Urinary bladder (tissue), 4 donors: ENCODE data around the gene RASA4. TPM values are rescaled to one million over a fixed set of nuclear protein-coding genes. Genes with fewer than 3 reads are reported as not detected.
A peak's percentile ranks its signal among the peaks of the same experiment; 100 is the strongest.
"Not testable (repeated sequence)": the region's sequence is repeated elsewhere in the genome, so short reads cannot be mapped to it uniquely, and the experiment has no call there.

Experiments
- DNase-seq: peaks from one replicate; pipeline ENCODE4 v3.0.0-alpha.2; 2015; ENCODE audit errors: extremely low spot score
- H3K27ac ChIP-seq: one replicate; pipeline ENCODE4 v1.5.1; 2013; ENCODE audit warnings: low read depth, mild to moderate bottlenecking, moderate library complexity
- H3K36me3 ChIP-seq: one replicate; pipeline ENCODE4 v1.6.1; 2013; ENCODE audit warnings: mild to moderate bottlenecking, moderate library complexity; ENCODE audit not compliant: insufficient read depth
- H3K4me1 ChIP-seq: one replicate; pipeline ENCODE4 v1.6.1; 2013; ENCODE audit warnings: mild to moderate bottlenecking, moderate library complexity; ENCODE audit not compliant: insufficient read depth
- H3K4me3 ChIP-seq: one replicate; pipeline ENCODE4 v1.5.1; 2013; ENCODE audit warnings: low read depth, low read length
- WGBS: extraction: QIAGEN DNeasy Blood & Tissue Kit; methylation state at CpG from one replicate; pipeline ENCODE4 v1.1.7; 2013; 5-methylcytosine and 5-hydroxymethylcytosine counted together
- polyA plus RNA-seq: library from polyadenylated mRNA; stranded (reverse); fragments of 200-250 nt; gene quantifications from one replicate; pipeline ENCODE4 v1.2.3, GENCODE V29; 2013
- total RNA-seq: library from RNA; depleted of rRNA; stranded (reverse); fragments of >200 nt; gene quantifications from one replicate; pipeline ENCODE4 v1.2.3, GENCODE V29; 2014
- donor health status: healthy with polysubstance abuse.
- donor health status: healthy.

Gene RASA4
- total and polyA plus RNA-seq, 2 donors: 30.9 to 74.3 TPM

DNA sequence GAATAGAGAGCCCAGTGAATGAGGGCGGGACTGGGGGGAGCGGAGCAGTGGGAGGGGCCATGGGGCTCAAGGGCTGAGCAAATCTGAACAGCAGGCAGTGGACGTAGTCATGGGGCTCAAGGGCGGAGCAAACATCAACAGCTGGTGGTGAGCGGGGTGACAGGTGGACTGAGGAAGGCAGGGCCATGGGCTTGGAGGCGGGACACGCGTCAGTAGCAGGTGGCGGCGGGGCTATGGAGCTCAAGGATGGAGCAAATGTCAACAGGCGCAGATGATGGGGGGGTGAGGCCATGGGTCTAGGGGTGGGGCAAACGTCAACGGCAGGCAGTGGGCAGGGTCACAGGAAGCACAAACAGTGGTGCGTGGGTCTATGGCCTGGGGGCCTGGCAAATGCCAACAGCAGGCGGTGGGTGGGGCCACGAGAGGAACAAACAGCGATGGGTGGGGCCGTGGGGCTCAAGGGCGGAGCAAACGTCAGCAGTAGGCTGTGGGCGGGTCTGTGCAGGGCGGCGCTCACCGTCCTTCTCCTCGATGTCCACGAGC is 24.0 kb downstream of the RASA4 start:
- H3K4me3 ChIP-seq, H3K36me3 ChIP-seq, DNase-seq, H3K4me1 ChIP-seq, H3K27ac ChIP-seq: not testable (repeated sequence)
- 26% methylated on average over 6 of the region's 26 CpGs for WGBS

DNA sequence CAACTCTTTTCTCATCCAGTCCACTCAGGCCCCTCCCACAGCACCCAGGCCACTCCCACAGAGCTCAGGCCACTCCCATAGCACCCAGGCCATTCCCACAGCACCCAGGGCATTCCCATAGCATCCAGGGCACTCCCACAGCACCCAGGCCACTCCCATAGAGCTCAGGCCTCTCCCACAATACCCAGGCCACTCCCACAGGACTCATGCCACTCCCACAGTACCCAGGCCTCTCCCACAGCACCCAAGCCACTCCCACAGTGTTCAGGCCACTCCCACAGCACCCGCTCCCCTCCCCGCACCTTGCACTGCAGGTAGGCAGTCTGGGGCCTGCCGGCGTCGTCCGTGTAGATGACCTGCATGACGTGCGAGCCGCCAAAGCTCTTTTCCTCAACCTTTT is 26.7 kb downstream of the RASA4 start:
- H3K27ac ChIP-seq, DNase-seq, H3K36me3 ChIP-seq, H3K4me1 ChIP-seq, H3K4me3 ChIP-seq: not testable (repeated sequence)
- WGBS: no CpG with 5 or more reads among the region's 9 CpGs

DNA sequence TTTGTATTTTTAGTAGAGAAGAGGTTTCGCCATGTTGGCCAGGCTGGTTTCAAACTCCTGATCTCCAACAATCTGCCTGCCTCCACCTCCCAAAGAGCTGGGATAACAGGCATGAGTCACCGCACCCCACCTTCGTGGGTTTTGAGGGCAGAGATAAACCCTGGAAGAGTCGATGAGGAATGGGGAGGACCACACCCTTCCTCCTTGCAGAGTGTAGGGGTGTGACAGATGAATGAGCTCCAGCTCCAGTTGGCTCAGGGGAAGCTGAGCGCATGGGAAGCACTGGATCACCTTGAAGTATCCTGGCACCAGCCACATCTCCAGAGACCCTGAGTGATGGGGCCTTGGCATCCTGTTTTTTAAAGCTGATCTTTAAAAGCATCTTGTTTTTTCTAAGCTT is 33.1 kb downstream of the RASA4 start:
- no CpG with 5 or more reads among the region's 5 CpGs for WGBS

DNA sequence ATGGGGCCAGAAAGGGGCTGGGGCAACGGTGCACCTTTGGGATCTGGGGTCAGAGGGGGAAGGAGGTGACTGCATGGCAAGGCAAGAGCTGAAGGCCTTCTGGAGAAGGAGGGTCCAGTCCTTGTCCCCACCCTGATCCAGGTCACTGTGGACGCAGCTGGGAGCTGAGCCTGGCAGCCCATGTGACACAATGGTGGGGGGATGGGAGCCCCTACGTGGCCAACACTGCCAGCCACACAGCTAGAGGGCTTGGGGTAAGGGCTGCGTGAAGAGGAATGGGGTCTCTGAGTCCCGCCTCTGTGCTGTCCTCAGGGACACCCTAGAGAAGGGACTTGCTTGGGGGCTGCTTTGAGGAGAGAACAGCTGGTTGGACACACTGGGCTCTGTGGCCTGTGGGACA is 34.8 kb downstream of the RASA4 start:
- not testable (repeated sequence) for H3K4me1 ChIP-seq, H3K36me3 ChIP-seq, DNase-seq, H3K27ac ChIP-seq, H3K4me3 ChIP-seq
- WGBS: no CpG with 5 or more reads among the region's 5 CpGs

More for the DNA sequence above, 33.1 kb downstream of the RASA4 start:
- not testable (repeated sequence) for H3K36me3 ChIP-seq, H3K4me1 ChIP-seq, H3K27ac ChIP-seq, H3K4me3 ChIP-seq, DNase-seq

DNA sequence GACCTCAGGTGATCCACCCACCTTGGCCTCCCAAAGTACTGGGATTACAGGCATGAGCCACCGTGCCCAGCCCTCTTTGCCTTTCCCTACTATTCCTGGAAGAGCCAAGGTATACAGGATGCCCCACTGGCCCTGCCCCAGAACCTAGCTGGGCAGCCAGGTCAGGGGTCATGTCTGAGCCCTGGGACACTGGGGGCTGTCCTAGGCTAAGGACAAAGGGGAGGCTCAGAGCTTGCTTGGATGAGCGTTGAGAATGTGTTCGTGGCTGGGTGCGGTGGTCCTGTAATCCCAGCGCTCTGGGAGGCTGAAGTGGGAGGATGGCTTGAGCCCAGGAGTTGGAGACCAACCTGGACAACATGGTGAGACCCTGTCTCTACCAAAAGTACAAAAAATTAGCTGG is 38.1 kb downstream of the RASA4 start:
- H3K27ac ChIP-seq, H3K36me3 ChIP-seq, DNase-seq, H3K4me3 ChIP-seq, H3K4me1 ChIP-seq: not testable (repeated sequence)
- WGBS: 77% methylated on average over 5 of the region's 5 CpGs

DNA sequence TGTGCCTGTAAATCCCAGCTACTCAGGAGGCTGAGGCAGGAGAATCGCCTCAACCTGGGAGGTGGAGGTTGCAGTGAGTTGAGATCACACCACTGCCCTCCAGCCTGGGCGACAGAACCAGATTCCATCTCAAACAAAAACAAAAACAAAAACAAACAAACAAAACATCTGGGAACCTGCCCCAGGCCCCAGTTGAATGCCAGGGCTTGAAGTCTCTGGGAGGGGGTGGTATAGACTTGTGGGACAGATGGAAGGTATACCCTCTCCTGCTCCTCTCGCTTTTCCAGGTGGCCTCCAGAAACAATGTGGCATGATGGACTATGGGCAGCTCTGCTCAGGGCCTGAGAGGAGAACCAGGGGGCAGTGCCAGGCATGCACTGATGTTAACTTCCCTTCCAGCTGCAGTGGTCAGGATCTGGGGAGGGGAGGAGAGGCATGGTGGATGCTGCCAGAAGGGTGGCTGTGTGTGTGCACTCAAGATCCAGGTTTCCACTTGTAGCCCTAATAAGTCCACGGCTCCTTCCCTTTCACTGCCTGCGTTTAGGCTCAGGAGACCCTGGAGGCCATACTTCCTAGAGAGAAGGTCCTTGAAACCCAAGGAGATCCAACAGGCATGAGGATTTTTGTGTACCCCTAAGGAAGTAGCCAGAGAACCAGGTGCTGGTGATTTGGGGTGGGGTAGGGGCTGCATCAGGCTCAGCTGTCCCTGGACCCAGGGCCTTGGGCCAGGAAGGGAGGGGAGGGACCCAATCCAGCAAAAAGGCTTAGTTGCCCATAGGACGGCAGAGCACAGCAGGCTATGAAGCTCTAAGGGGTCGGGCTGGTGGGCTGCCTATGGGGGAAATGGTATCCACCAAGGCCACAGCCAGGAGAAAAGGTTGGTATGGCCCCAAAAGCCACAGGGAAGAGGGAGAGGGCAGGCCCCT is 39.0 kb downstream of the RASA4 start:
- H3K36me3 ChIP-seq, H3K4me1 ChIP-seq, H3K4me3 ChIP-seq, H3K27ac ChIP-seq, DNase-seq: not testable (repeated sequence)
- WGBS: 75% methylated on average over 6 of the region's 7 CpGs

DNA sequence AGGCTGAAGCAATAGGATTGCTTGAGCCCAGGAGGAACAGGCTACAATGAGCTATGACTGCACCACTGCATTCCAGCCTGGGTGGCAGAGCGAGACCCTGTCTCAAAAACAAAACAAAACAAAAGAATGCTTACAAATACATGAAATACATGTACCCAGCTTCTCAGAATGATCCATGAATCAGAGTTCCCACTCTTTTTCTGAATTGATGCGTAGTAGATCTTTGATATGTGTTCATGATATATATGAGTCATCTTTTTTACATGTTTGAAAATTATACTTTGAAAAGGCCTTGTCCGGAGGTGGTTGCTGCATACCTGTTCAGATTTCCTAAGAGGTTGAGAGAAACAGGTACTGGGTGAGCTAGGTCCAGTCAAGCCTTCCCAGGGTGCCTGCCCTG is 40.2 kb downstream of the RASA4 start:
- not testable (repeated sequence) for H3K27ac ChIP-seq, DNase-seq, H3K4me3 ChIP-seq, H3K4me1 ChIP-seq, H3K36me3 ChIP-seq
- no CpG with 5 or more reads among the region's 3 CpGs for WGBS

DNA sequence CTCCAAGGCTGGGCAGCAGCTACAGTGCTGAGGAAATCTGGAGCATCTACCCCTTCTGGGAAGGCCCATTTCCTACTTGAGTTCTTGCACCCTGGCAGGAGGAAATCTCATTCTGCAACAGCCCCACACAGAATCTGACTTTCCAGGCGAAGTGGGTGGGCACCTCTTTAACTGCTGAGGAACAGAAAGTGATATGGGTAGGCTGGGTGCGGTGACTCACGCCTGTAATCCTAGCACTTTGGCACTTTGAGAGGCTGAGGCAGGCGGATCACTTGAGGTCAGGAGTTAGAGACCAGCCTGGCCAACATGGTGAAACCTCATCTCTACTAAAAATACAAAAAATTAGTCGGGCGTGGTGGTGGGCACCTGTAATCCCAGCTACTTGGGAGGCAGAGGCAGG is 41.9 kb downstream of the RASA4 start:
- H3K4me1 ChIP-seq, H3K27ac ChIP-seq, DNase-seq, H3K36me3 ChIP-seq, H3K4me3 ChIP-seq: not testable (repeated sequence)
- WGBS: no CpG with 5 or more reads among the region's 6 CpGs

DNA sequence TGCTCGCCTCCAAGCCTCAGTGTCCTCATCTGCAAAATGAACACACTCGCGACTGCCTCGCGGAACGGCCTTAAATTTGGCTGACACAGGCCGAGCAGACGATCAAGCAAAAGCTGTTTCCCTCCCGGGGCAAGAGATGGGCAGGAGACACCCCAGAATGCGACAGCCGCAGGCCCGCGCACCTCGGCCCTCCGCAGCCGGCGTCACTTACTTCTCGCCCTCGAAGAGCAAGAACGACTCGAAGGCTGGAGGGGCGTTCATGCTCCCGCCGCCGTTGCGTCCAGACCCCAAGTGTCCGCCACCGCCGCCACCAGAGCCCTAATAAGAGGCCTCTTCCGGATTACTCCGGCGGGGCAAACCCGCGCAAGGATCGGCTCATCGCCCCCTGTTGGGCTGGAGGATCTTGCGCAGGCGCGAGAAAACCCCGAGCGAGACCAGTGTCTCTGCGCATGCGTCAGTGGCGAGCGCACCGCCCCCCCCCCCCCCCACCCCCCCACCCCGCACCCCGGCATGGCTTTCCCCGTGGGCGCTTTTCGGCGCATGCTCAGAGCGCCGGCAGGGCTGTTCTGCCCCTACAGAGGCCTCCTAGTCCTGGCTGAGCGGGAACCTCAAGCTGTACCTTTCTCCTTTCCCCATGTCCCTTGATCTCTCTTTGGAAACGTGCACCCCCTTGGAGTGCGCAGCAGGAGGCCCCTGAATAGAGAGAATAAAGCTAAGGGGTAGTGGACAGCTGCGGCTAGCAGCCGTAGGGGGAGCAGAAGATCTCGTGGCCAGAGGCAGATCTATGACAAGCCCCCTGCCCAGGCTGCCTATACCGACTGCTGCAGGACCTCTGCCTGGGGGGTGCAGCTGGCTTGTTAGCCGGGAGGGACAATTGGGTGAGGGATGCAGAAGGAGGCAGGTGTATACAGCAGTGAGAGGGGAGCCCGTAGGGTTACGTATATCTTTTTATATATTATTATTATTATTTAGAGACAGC is 44.0 kb downstream of the RASA4 start, which contains the start of gene POLR2J3:
POLR2J3 (minus strand) TSS at position 323 of the 979 bp plus-strand sequence; CDS start at position 261, 62 bp downstream.
- not testable (repeated sequence) for H3K36me3 ChIP-seq, H3K27ac ChIP-seq, H3K4me1 ChIP-seq
- DNase-seq: peak; percentile 21
- H3K4me3 ChIP-seq: peak within 1 kb of the TSS; percentile 59
- under 1% methylated on average over 53 of the region's 64 CpGs for WGBS

DNA sequence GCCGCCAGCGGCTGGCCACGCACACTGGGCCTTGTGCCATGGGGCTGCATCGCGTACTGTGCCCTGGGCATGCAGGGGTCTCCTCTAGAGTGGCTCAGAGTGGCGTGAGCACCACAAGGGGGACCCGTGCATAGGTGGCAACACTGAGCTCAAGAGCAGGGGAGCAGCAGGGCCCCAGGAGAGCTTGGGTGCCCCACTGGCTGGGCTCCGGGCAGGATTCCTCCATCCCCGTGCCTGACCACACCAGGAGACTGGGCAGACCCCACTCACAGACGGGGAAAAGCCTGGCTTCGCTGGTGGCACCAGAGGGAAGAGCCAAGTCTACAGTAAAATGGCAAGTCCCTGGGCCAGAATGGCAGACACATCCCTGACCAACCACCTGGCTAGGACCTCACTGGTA is 47.9 kb downstream of the RASA4 start:
- not testable (repeated sequence) for H3K4me1 ChIP-seq, H3K4me3 ChIP-seq, DNase-seq, H3K27ac ChIP-seq, H3K36me3 ChIP-seq
- WGBS: 94% methylated on average over 4 of the region's 11 CpGs

DNA sequence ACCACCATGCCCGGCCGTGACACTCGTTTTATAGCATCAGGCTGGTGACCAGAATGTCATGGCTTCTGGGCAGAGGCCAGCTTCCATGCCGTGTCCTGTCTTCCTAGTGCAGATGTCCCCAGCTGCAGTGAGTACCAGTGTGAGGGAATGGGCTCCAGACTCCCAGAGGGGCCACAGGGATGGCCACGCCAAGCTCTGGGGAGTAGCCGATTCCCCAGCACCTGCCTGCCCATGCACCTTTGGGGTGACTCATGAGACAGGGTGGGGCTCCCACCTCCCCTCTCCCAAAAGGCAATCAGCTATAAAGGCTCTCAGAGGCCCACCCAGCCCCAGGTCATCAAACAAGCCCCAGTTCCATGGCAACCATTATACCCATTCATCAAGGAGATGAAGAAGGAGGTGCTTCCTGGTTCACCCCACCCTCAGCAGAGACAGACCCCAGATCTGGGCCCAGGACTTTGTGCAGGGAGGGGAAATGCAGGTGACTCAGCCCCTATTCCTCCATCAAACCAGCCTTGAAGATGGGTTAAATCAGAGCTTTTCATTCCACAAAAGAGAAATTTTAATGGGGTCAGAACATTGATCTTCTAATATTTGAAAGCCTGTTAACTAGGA is 65.6 kb downstream of the RASA4 start, which contains the start of gene SPDYE2:
SPDYE2 (plus strand) TSS at position 419 of the 615 bp plus-strand sequence. CDS start 2,030 bp downstream, outside the sequence.
- H3K4me3 ChIP-seq, H3K27ac ChIP-seq, H3K4me1 ChIP-seq, H3K36me3 ChIP-seq, DNase-seq: not testable (repeated sequence)
- no CpG with 5 or more reads among the region's 6 CpGs for WGBS

DNA sequence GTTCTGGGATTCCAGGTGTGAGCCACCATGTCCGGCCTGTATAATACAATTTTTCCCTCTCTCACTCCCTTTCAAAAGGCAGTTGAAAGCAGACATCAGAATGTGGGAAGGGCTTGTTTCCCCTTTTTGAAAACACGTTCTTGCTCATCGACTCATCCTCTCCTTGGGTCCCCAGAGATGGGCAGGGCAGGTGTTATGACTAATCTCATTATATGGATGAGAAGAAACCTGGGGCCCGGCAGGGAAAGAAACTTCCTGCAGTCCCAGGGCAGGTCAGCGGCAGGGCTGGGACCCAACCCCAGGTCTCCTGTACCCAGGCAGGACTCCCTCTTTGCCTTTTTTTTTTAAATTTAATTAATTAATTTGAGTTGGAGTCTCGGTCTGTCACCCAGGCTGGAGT is 70.2 kb downstream of the RASA4 start:
- 89% methylated on average over 2 of the region's 6 CpGs for WGBS
- not testable (repeated sequence) for H3K27ac ChIP-seq, DNase-seq, H3K4me1 ChIP-seq, H3K36me3 ChIP-seq, H3K4me3 ChIP-seq

DNA sequence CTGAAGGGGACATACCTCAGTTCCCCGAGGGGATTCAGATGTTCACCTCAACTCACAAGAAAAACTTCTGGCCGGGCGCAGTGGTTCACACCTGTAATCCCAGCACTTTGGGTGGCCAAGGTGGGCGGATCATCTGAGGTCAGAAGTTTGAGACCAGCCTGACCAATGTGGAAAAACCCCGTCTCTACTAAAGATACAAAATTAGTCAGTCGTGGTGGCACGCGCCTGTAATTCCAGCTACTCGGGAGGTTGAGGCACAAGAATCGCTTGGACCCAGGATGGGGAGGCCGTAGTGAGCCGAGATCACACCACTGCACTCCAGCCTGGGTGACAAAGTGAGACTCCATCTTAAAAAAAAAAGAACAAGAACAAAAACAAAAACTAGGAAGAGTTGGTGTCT is 71.3 kb downstream of the RASA4 start:
- not testable (repeated sequence) for DNase-seq, H3K4me3 ChIP-seq, H3K4me1 ChIP-seq, H3K36me3 ChIP-seq, H3K27ac ChIP-seq
- WGBS: 96% methylated on average over 7 of the region's 12 CpGs
